Neuronal stem cell (in vitro differentiated cells): ENCODE measurements around the gene CDRT4.

Source experiments
- DNase-seq: peaks from one replicate; pipeline ENCODE4 v3.0.0-alpha.2; 2013; ENCODE audit warnings: low spot score
- H2AFZ ChIP-seq: one replicate; pipeline ENCODE4 v1.6.1; 2013; ENCODE audit warnings: mild to moderate bottlenecking, low read length, inconsistent platforms
- H2AK5ac ChIP-seq: 2 replicates; pipeline ENCODE4 v1.6.1; 2013; ENCODE audit warnings: low read depth, mild to moderate bottlenecking, inconsistent platforms, low read length, moderate library complexity, mixed read lengths
- H2BK120ac ChIP-seq: 2 replicates; pipeline ENCODE4 v1.6.1; 2013; ENCODE audit warnings: low read depth, mild to moderate bottlenecking, inconsistent platforms, low read length, moderate library complexity, mixed read lengths
- H2BK12ac ChIP-seq: one replicate; pipeline ENCODE4 v1.6.1; 2013; ENCODE audit warnings: low read length, inconsistent platforms
- H2BK15ac ChIP-seq: 2 replicates; pipeline ENCODE4 v1.6.1; 2013; ENCODE audit warnings: mild to moderate bottlenecking, low read length, inconsistent platforms, mixed read lengths
- H2BK5ac ChIP-seq: one replicate; pipeline ENCODE4 v1.6.1; 2013; ENCODE audit warnings: inconsistent platforms, mild to moderate bottlenecking, low read length, moderate library complexity
- H3K14ac ChIP-seq: one replicate; pipeline ENCODE4 v1.6.1; 2013; ENCODE audit warnings: low read length, inconsistent platforms
- H3K18ac ChIP-seq: 2 replicates; pipeline ENCODE4 v1.6.1; 2013; ENCODE audit warnings: low read length, inconsistent platforms
- H3K23ac ChIP-seq: 2 replicates; pipeline ENCODE4 v1.6.1; 2013; ENCODE audit warnings: low read depth, mild to moderate bottlenecking, mixed read lengths, low read length, inconsistent platforms; ENCODE audit not compliant: poor library complexity
- H3K27ac ChIP-seq: replicated peaks from 3 replicates; pipeline ENCODE4 v1.5.1; 2013; ENCODE audit warnings: low read length, inconsistent platforms
- H3K27me3 ChIP-seq, 3 experiments: 2 replicates each; pipeline ENCODE4 v1.6.1; 2013; ENCODE audit warnings: low read length in 3 of 3, mild to moderate bottlenecking in 2 of 3, inconsistent platforms in 1 of 3, low read depth in 1 of 3, mixed read lengths in 1 of 3, moderate library complexity in 1 of 3; ENCODE audit not compliant: control insufficient read depth in 3 of 3, insufficient read depth in 3 of 3
- H3K36me3 ChIP-seq, 2 donors: replicated peaks in 1 of 2; 2 replicates each; pipeline ENCODE4 v1.6.1; 2013; ENCODE audit warnings: low read length in 2 of 2; ENCODE audit not compliant: control insufficient read depth in 2 of 2, insufficient read depth in 2 of 2
- H3K4ac ChIP-seq: 2 replicates; pipeline ENCODE4 v1.6.1; 2013; ENCODE audit warnings: inconsistent platforms, mild to moderate bottlenecking, low read length, moderate library complexity
- H3K4me1 ChIP-seq, 2 donors: 1 replicate in 1 of 2; 2 replicates in 1 of 2; pipeline ENCODE4 v1.6.1; 2013; ENCODE audit warnings: low read length in 2 of 2, low read depth in 1 of 2; ENCODE audit not compliant: control insufficient read depth in 2 of 2, insufficient read depth in 1 of 2
- H3K4me2 ChIP-seq: one replicate; pipeline ENCODE4 v1.6.1; 2013; ENCODE audit warnings: mild to moderate bottlenecking, low read length, inconsistent platforms; ENCODE audit not compliant: insufficient read depth, poor library complexity, severe bottlenecking
- H3K4me3 ChIP-seq, 2 donors: 2 replicates each; pipeline ENCODE4 v1.5.1; 2013; ENCODE audit warnings: low read length in 2 of 2, mild to moderate bottlenecking in 2 of 2, inconsistent platforms in 1 of 2, moderate library complexity in 1 of 2
- H3K79me1 ChIP-seq: one replicate; pipeline ENCODE4 v1.6.1; 2013; ENCODE audit warnings: low read depth, mild to moderate bottlenecking, inconsistent platforms, low read length, moderate library complexity
- H3K9ac ChIP-seq: one replicate; pipeline ENCODE4 v1.6.1; 2013; ENCODE audit warnings: mild to moderate bottlenecking, low read depth, low read length, inconsistent platforms; ENCODE audit not compliant: poor library complexity
- H3K9me3 ChIP-seq, 2 donors: replicated peaks in 1 of 2; 2 replicates each; pipeline versions ENCODE3 to v1.6.1; 2013; ENCODE audit warnings: low read length in 2 of 2, mild to moderate bottlenecking in 2 of 2, inconsistent platforms in 1 of 2, low read depth in 1 of 2, mixed read lengths in 1 of 2, moderate library complexity in 1 of 2; ENCODE audit not compliant: control insufficient read depth in 2 of 2, insufficient read depth in 1 of 2
- H4K8ac ChIP-seq: one replicate; pipeline ENCODE4 v1.6.1; 2013; ENCODE audit warnings: low read depth, mild to moderate bottlenecking, inconsistent platforms, low read length, moderate library complexity
- H4K91ac ChIP-seq: one replicate; pipeline ENCODE4 v1.6.1; 2013; ENCODE audit warnings: low read length, low read depth, mild to moderate bottlenecking, inconsistent platforms; ENCODE audit not compliant: poor library complexity
- WGBS, 2 donors: extraction: QIAGEN DNeasy Blood & Tissue Kit; methylation state at CpG; one replicate each; pipeline ENCODE4 v1.1.7; 2013; ENCODE audit warnings: missing lambda C conversion rate in 2 of 2, mixed read lengths in 1 of 2; ENCODE audit not compliant: insufficient read length in 2 of 2, insufficient replicate concordance in 1 of 2; ENCODE audit errors: extremely low coverage in 2 of 2; 5-methylcytosine and 5-hydroxymethylcytosine counted together

Gene CDRT4

DNA sequence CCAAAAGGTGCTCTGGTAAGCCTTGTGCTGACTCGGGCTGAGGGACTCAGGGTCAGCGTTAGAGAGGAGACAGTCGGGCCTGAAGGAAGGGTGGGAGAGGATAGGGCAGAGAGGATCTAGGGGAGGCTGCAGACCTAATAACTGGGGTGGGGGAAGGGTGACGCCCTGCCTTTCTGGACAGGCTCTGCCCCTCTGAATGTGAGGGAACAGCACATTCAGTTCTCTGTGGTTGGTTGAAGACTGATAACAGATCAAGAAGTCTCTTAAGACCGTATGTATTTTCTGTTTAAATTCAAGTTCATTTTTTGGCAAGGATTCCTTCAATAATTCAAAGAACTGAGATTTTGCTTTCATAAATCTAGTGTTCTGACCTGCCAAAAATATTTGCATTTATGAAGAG lies 69.8 kb downstream of the CDRT4 start:
- no peak overlapping the region for H2BK120ac ChIP-seq
- no CpG with 5 or more reads among the region's 5 CpGs for WGBS, 2 donors
- H3K23ac ChIP-seq = no peak overlapping the region
- no peak overlapping the region for H2BK5ac ChIP-seq
- H3K4me1 ChIP-seq = peaks cover 3% of the 10 kb centered on the region in 2 donors
- H4K91ac ChIP-seq = no peak overlapping the region
- H2BK12ac ChIP-seq = no peak overlapping the region
- no peaks in the 10 kb centered on the region for H3K9me3 ChIP-seq
- peaks cover 0 to under 1% (median 0%) of the 10 kb centered on the region in 3 experiments for H3K27me3 ChIP-seq
- no peak overlapping the region for H3K18ac ChIP-seq
- H3K36me3 ChIP-seq = no peaks in the 10 kb centered on the region
- no peak overlapping the region for H2AK5ac ChIP-seq
- no peak overlapping the region for H3K14ac ChIP-seq
- no peaks in the 10 kb centered on the region for H3K79me1 ChIP-seq
- no peak for DNase-seq
- no peak overlapping the region for H2BK15ac ChIP-seq
- H3K4me3 ChIP-seq = no peak overlapping the region
- no peak overlapping the region for H4K8ac ChIP-seq
- H3K27ac ChIP-seq = no peak overlapping the region
- no peak overlapping the region for H2AFZ ChIP-seq
- no peak overlapping the region for H3K4ac ChIP-seq
- H3K9ac ChIP-seq = no peak overlapping the region
- H3K4me2 ChIP-seq = no peak overlapping the region

DNA sequence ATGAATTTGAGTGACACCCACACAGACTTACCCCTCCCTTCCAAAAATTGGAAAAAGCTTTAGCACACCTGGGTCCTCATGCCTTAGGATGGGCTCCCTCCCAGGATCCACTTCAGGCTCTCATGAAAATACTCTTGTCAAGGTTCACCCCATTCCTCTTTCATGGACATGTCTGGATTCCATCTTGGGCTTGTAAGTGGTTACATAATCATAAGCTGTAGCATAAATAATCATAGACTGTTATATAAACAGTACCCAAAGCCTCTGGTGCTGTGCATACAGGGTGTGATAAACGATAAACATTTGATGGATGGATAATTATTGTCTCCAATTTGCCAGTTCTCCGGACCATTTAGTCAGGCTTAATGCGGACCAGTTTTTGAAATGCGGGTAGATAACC lies 72.3 kb downstream of the CDRT4 start:
- Histone ChIP-seq H3K4me2 (no peak overlapping the region), H3K36me3 (no peaks in the 10 kb centered on the region), H4K91ac (no peak overlapping the region), H3K4me3 (no peak overlapping the region), H3K23ac (no peak overlapping the region), H3K9ac (no peak overlapping the region), H3K79me1 (no peaks in the 10 kb centered on the region), H2AFZ (no peak overlapping the region), H3K14ac (no peak overlapping the region), H2AK5ac (no peak overlapping the region), H3K4me1 (peaks cover 3% of the 10 kb centered on the region in 2 donors), H4K8ac (no peak overlapping the region), H2BK120ac (no peak overlapping the region), H3K27ac (no peak overlapping the region), H3K4ac (no peak overlapping the region), H3K18ac (no peak overlapping the region), H2BK12ac (no peak overlapping the region), H2BK5ac (no peak overlapping the region), H3K9me3 (peaks cover 0 to 3% of the 10 kb centered on the region in 2 donors), H2BK15ac (no peak overlapping the region), H3K27me3 (peaks cover 0 to 6% (median 0%) of the 10 kb centered on the region in 3 experiments)
- no CpG with 5 or more reads among the region's 4 CpGs for WGBS, 2 donors
- DNase-seq = no peak

DNA sequence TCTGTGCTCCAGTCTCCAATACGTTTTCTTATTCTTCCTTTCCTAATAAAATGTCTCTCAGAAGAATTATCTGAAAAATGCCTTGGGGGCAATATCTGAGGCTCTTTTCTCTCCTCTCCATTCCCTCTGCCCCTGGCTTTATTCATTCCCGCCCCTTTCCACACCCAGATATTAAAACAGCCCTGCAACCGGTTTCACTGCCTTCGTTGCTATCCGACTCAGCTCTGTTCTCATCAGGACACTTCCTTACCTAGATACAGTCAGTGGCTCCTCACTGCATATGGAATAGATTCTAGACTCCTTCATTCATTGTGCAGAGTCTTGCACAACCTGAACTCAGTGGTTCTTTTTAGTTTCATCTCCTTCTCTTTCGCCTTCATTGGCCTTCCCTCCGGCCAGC lies 74.0 kb downstream of the CDRT4 start:
- Histone ChIP-seq H2BK5ac (no peak overlapping the region), H2AFZ (no peak overlapping the region), H3K27ac (no peak overlapping the region), H3K4me1 (no peaks in the 10 kb centered on the region), H3K4ac (no peak overlapping the region), H3K14ac (no peak overlapping the region), H4K8ac (no peak overlapping the region), H3K4me2 (no peak overlapping the region), H2BK12ac (no peak overlapping the region), H3K27me3 (peaks cover 0 to 12% (median 0%) of the 10 kb centered on the region in 3 experiments), H3K18ac (no peak overlapping the region), H2BK120ac (no peak overlapping the region), H2AK5ac (no peak overlapping the region), H3K23ac (no peak overlapping the region), H3K4me3 (no peak overlapping the region), H3K9ac (no peak overlapping the region), H3K79me1 (no peaks in the 10 kb centered on the region), H4K91ac (no peak overlapping the region), H3K36me3 (no peaks in the 10 kb centered on the region), H3K9me3 (peaks cover 0 to 3% of the 10 kb centered on the region in 2 donors), H2BK15ac (no peak overlapping the region)
- no CpG with 5 or more reads among the region's 7 CpGs for WGBS, 2 donors
- DNase-seq = no peak

DNA sequence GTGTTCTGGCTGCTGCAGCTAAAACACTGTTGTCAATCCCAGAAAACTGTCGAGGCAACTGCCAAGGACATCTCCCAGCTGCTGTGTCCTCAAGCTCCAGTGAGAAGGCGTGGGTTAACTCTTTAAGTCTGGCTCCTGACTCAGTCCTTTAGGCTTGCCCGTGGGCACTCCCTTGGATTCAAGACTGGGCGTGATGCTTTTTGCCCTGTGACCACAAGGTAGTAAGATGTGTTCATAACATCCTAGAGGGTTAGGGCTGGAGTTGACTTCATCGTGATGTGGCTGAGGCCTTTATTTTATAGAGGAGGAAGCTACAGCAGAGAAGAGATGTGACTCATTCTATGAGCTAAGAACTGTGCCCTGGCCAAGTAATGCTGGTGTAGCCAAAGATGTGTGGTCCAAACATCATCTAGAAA lies 75.1 kb downstream of the CDRT4 start:
- Histone ChIP-seq H3K4me1 (no peaks in the 10 kb centered on the region), H3K27me3 (peaks cover 0 to 12% (median 0%) of the 10 kb centered on the region in 3 experiments), H3K36me3 (no peaks in the 10 kb centered on the region), H3K4me3 (no peak overlapping the region), H2BK5ac (no peak overlapping the region), H2BK15ac (no peak overlapping the region), H4K91ac (no peak overlapping the region), H2AFZ (no peak overlapping the region), H3K23ac (no peak overlapping the region), H2AK5ac (no peak overlapping the region), H3K9me3 (peaks cover 3 to 6% of the 10 kb centered on the region in 2 donors), H4K8ac (no peak overlapping the region), H2BK12ac (no peak overlapping the region), H3K4me2 (no peak overlapping the region), H3K27ac (no peak overlapping the region), H3K4ac (no peak overlapping the region), H3K18ac (no peak overlapping the region), H3K9ac (no peak overlapping the region), H2BK120ac (no peak overlapping the region), H3K14ac (no peak overlapping the region), H3K79me1 (no peaks in the 10 kb centered on the region)
- DNase-seq = no peak
- WGBS, 2 donors = no CpG with 5 or more reads among the region's 5 CpGs
